Psoas muscle (tissue), 8 donors: ENCODE measurements around the gene RAD1. TPM values are rescaled to one million over a fixed set of nuclear protein-coding genes. Genes with fewer than 3 reads are reported as not detected.

ENCODE experiments used
- ATAC-seq, 4 donors: fragments of 200-7000 bp; cut with Tn5 transposase; one replicate each; pipeline ENCODE4 v1.9.1; 2020; ENCODE audit warnings: moderate library complexity in 3 of 4, mild to moderate bottlenecking in 2 of 4
- DNase-seq, 2 donors: peaks; one replicate each; pipeline ENCODE4 v3.0.0-alpha.2; 2020
- H3K27ac ChIP-seq: fragments of 200-600 bp; one replicate; pipeline ENCODE4 v1.8.0; 2022
- H3K27me3 ChIP-seq, 3 donors: fragments of 200-600 bp in 1 of 3; one replicate each; pipeline versions ENCODE4 v1.6.1 to v1.8.0; 2013 to 2022; ENCODE audit warnings: low read length in 2 of 3, mild to moderate bottlenecking in 2 of 3, moderate library complexity in 1 of 3; ENCODE audit not compliant: insufficient read depth in 3 of 3
- H3K36me3 ChIP-seq, 2 donors: fragments of 200-600 bp in 1 of 2; one replicate each; pipeline versions ENCODE4 v1.6.1 to v1.8.0; 2013 to 2022; ENCODE audit warnings: low read depth in 1 of 2, mild to moderate bottlenecking in 1 of 2, moderate library complexity in 1 of 2; ENCODE audit not compliant: insufficient read depth in 1 of 2
- H3K4me1 ChIP-seq: fragments of 200-600 bp; one replicate; pipeline ENCODE4 v1.8.0; 2022
- H3K4me3 ChIP-seq: fragments of 200-600 bp; one replicate; pipeline ENCODE4 v1.8.0; 2022; ENCODE audit warnings: mild to moderate bottlenecking
- H3K9me3 ChIP-seq: fragments of 200-600 bp; one replicate; pipeline ENCODE4 v1.8.0; 2022
- WGBS, 3 donors: extraction: QIAGEN DNeasy Blood & Tissue Kit; methylation state at CpG; one replicate each; pipeline versions ENCODE4 v1.1.6 to v1.1.7; 2013; 5-methylcytosine and 5-hydroxymethylcytosine counted together
- intact Hi-C, 2 donors: fragments of 100-400 bp; cut with DNase I; formaldehyde crosslinking; loops; one replicate each; pipeline versions ENCODE4 v1.11.0 to v1.14.2; 2022
- polyA plus RNA-seq, 3 donors: library from polyadenylated mRNA; stranded (reverse); fragments of 200-250 nt; gene quantifications; one replicate each; pipeline ENCODE4 v1.2.3, GENCODE V29; 2013
- total RNA-seq, 4 donors: library from RNA; stranded (reverse); fragmentation: NEBNext Ultra II Directional in 2 of 4; extraction: Animal tissue kit (Norgen Biotek cat#: 25700) in 2 of 4; gene quantifications; one replicate each; pipeline versions ENCODE4 v1.2.1 to v1.2.4, GENCODE V29; 2021 to 2023
- TF ChIP-seq, protein P1 (sequence below): fragments of 200-600 bp; IDR thresholded peaks from one replicate; pipeline ENCODE4 v1.8.0; 2022; ENCODE audit warnings: antibody characterized with exemption
- donor health status: healthy with polysubstance abuse.
- donor health status: DM: no; HTN: no; CAD: no; lungs with moderate emphysema.
- donor health status: Bipolar disorder and iron deficiency.
- donor health status: healthy.
- donor health status: DM: yes; HTN: yes; CAD: no.
- donor health status: DM: no; HTN: no; CAD: no.
- donor health status: DM: no; HTN: no; CAD: no.
- donor health status: DM: yes; HTN: yes; CAD: no.

Gene RAD1
- total and polyA plus RNA-seq, 7 donors: 15.8 to 43.1 (median 18.2) TPM

DNA sequence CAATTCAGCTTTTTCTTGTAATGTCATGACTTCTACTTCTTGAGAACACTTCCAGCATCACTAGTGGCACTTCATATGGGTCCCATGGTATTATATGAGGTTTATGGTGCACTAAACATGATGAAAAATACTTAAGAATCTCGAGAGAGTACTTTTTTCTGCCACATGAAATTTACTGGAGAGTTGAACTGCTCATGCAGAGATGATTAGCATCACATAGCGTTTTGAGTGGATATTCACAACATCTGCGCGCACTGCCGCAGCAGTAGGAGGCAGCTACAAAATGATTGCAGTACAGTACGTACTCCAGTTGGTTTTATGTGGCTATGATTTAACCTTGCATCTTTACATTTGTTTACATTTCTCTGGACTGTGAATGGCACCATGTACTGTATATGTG lies 14.7 kb downstream of the RAD1 start:
- intact Hi-C loops: no loop called here
- Histone ChIP-seq H3K4me3 (no peak overlapping the region), H3K27me3 (no peaks in the 10 kb centered on the region), H3K36me3 (peaks cover 7 to 41% of the 10 kb centered on the region in 2 donors), H3K4me1 (no peaks in the 10 kb centered on the region), H3K9me3 (no peaks in the 10 kb centered on the region), H3K27ac (no peak overlapping the region)
- 89 to 95% (median 90%) methylated on average over 6 of the region's 6 CpGs for WGBS, 3 donors
- TF ChIP-seq, protein P1, sequence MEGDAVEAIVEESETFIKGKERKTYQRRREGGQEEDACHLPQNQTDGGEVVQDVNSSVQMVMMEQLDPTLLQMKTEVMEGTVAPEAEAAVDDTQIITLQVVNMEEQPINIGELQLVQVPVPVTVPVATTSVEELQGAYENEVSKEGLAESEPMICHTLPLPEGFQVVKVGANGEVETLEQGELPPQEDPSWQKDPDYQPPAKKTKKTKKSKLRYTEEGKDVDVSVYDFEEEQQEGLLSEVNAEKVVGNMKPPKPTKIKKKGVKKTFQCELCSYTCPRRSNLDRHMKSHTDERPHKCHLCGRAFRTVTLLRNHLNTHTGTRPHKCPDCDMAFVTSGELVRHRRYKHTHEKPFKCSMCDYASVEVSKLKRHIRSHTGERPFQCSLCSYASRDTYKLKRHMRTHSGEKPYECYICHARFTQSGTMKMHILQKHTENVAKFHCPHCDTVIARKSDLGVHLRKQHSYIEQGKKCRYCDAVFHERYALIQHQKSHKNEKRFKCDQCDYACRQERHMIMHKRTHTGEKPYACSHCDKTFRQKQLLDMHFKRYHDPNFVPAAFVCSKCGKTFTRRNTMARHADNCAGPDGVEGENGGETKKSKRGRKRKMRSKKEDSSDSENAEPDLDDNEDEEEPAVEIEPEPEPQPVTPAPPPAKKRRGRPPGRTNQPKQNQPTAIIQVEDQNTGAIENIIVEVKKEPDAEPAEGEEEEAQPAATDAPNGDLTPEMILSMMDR: no peak
- DNase-seq (no peak), ATAC-seq (no peak)

DNA sequence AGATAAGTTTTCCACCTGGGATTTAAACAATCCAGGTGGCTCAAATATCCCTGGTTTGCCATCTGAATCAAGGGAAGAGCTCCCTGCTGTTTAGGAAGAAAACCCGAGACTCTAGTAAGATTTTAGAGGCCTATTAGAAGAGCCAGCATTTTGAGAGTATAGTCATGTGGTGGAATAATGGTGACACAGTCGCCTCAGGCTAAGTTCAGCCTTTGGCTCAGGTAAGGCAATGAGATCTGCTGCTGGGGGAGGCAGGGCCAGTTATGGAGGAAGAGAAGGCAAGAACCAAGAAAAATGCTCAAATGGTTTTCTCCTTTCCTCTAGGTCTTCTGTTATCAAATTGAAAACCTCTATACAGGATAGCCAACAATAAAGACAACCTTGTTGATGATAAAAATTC lies 16.2 kb downstream of the RAD1 start:
- TF ChIP-seq, protein P1: no peak
- Histone ChIP-seq H3K27ac (no peak overlapping the region), H3K36me3 (peaks cover 0 to 25% of the 10 kb centered on the region in 2 donors), H3K4me1 (no peaks in the 10 kb centered on the region), H3K9me3 (no peaks in the 10 kb centered on the region), H3K27me3 (no peaks in the 10 kb centered on the region), H3K4me3 (no peak overlapping the region)
- no peak for DNase-seq
- WGBS, 3 donors: 84 to 95% (median 91%) methylated on average over 2 of the region's 2 CpGs
- no peak for ATAC-seq
- intact Hi-C loops: loop anchor here (2.0 to 5.0 kb wide), 3 partner anchors 376 to 412 kb away; no protein-coding TSS in a partner anchor

DNA sequence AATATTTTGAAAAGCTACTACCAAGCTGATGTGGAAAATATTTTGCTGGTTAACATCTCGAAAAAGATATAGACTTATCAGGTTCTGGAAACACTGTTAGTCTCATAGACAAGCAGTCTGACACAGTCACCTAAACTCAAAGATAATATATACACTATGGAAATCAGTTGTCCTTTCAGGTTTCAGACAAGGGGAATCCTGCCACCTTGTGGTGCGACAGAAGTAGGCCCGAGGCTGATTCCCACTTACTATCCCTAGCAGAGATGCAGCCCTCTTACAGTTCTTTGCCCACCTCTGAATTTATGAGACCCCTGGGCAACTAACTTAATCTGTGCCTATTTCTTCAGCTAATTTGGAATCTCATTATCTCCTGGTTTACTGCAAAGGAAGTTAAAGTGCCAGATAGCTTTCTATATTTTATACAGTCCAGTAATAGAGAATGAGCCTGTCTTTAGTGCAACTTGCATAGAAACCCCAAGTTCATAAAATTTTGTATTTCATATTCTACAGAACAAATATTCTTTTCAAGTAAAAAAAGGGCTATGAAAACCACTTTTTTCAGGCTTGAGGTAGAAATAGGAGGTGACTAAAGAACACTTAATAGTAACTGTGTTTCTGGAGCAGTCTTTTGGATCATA lies 16.9 kb downstream of the RAD1 start:
- DNase-seq: peak; percentile 39 to 56
- WGBS, 3 donors: 1 to 3% (median 1%) methylated on average over 3 of the region's 3 CpGs
- Histone ChIP-seq H3K36me3 (peaks cover 0 to 25% of the 10 kb centered on the region in 2 donors), H3K4me3 (no peak overlapping the region), H3K4me1 (no peaks in the 10 kb centered on the region), H3K9me3 (no peaks in the 10 kb centered on the region), H3K27me3 (no peaks in the 10 kb centered on the region), H3K27ac (no peak overlapping the region)
- peak; percentile 51 to 84 (median 62) for ATAC-seq
- intact Hi-C loops: loop anchor here (2.0 to 5.0 kb wide), 3 partner anchors 376 to 411 kb away; no protein-coding TSS in a partner anchor
- TF ChIP-seq, protein P1: peak; percentile 81

DNA sequence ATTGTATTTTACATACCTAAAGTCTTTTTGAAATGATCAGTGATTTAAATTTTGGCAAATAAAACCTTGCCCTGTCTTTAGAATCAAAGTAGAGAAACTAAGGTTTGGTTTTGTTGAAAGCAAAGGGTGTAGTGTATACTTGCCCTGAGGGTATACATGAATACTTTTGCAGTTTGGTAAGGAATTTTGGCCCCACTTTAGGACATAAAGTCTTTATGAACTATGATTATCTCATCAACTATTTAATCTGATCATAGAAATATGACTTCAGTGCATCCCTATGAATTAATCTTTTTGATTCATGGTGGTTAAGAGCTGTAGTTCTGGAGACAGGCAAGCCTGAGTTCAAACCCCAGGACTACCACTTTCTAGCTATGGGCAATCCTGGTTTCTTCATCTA lies 17.7 kb downstream of the RAD1 start:
- ATAC-seq (no peak), DNase-seq (no peak)
- no peak overlapping the region for H3K27ac ChIP-seq
- peaks cover 0 to 25% of the 10 kb centered on the region in 2 donors for H3K36me3 ChIP-seq
- no peaks in the 10 kb centered on the region for H3K27me3 ChIP-seq
- H3K9me3 ChIP-seq: no peaks in the 10 kb centered on the region
- no peak overlapping the region for H3K4me3 ChIP-seq
- TF ChIP-seq, protein P1: no peak
- no peaks in the 10 kb centered on the region for H3K4me1 ChIP-seq
- intact Hi-C loops: loop anchor here (2.0 to 5.0 kb wide), 4 partner anchors 375 to 411 kb away; no protein-coding TSS in a partner anchor
